Ishikawa (cell line): Measurements from ENCODE around the gene CDC25A.

Experiments used
- CEBPB ChIP-seq: IDR thresholded peaks from 2 replicates; pipeline ENCODE4 v1.6.1; 2012
- CREB1 ChIP-seq: IDR thresholded peaks from 2 replicates; pipeline ENCODE4 v1.6.1; 2012; ENCODE audit warnings: low read depth
- EGR1 ChIP-seq: IDR thresholded peaks from 2 replicates; pipeline ENCODE4 v1.6.1; 2012
- EP300 ChIP-seq: IDR thresholded peaks from 2 replicates; pipeline ENCODE4 v1.6.1; 2012; ENCODE audit warnings: borderline replicate concordance
- RAD21 ChIP-seq: IDR thresholded peaks from 2 replicates; pipeline ENCODE4 v1.6.1; 2012; ENCODE audit warnings: low read depth
- TAF1 ChIP-seq: IDR thresholded peaks from 2 replicates; pipeline ENCODE4 v1.6.1; 2012; ENCODE audit warnings: low read depth, mild to moderate bottlenecking
- TCF12 ChIP-seq: IDR thresholded peaks from 2 replicates; pipeline ENCODE4 v1.6.1; 2012; ENCODE audit warnings: low read depth
- YY1 ChIP-seq: IDR thresholded peaks from 2 replicates; pipeline ENCODE4 v1.6.1; 2012; ENCODE audit warnings: low read depth
- TF ChIP-seq, protein P1 (sequence below): IDR thresholded peaks from 2 replicates; pipeline ENCODE4 v1.6.1; 2012
- TF ChIP-seq, protein P2 (sequence below): IDR thresholded peaks from 2 replicates; pipeline ENCODE4 v1.6.1; 2012; ENCODE audit warnings: low read depth, mild to moderate bottlenecking
- TF ChIP-seq, protein P3 (sequence below): IDR thresholded peaks from 2 replicates; pipeline ENCODE4 v1.6.1; 2012

DNA sequence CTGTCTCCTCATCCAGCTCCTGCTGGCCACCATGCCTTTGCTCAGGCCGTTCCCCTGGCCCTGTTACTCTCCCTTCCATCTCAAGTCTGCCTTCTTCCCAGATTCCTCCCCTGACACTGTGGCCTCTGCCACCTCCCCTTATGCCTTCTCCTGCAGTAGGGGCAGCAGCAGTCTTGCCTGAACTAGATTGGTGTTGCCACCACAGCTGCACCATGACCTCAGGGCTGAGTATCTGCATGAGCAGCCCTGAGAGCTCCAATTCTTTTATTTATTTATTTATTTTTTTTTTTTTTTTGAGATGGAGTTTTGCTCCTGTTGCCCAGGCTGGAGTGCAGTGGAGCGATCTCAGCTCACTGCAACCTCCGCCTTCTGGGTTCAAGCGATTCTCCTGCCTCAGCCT lies 21.2 kb upstream of the CDC25A start:
- no peak for TF ChIP-seq YY1
- TF ChIP-seq, protein P1, sequence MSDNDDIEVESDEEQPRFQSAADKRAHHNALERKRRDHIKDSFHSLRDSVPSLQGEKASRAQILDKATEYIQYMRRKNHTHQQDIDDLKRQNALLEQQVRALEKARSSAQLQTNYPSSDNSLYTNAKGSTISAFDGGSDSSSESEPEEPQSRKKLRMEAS, result no peak
- TF ChIP-seq EP300, result no peak
- no peak for TF ChIP-seq CREB1
- no peak for TF ChIP-seq TAF1
- TF ChIP-seq CEBPB, result no peak
- TF ChIP-seq TCF12, result no peak
- TF ChIP-seq, protein P2, sequence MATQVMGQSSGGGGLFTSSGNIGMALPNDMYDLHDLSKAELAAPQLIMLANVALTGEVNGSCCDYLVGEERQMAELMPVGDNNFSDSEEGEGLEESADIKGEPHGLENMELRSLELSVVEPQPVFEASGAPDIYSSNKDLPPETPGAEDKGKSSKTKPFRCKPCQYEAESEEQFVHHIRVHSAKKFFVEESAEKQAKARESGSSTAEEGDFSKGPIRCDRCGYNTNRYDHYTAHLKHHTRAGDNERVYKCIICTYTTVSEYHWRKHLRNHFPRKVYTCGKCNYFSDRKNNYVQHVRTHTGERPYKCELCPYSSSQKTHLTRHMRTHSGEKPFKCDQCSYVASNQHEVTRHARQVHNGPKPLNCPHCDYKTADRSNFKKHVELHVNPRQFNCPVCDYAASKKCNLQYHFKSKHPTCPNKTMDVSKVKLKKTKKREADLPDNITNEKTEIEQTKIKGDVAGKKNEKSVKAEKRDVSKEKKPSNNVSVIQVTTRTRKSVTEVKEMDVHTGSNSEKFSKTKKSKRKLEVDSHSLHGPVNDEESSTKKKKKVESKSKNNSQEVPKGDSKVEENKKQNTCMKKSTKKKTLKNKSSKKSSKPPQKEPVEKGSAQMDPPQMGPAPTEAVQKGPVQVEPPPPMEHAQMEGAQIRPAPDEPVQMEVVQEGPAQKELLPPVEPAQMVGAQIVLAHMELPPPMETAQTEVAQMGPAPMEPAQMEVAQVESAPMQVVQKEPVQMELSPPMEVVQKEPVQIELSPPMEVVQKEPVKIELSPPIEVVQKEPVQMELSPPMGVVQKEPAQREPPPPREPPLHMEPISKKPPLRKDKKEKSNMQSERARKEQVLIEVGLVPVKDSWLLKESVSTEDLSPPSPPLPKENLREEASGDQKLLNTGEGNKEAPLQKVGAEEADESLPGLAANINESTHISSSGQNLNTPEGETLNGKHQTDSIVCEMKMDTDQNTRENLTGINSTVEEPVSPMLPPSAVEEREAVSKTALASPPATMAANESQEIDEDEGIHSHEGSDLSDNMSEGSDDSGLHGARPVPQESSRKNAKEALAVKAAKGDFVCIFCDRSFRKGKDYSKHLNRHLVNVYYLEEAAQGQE, result no peak
- TF ChIP-seq, protein P3, sequence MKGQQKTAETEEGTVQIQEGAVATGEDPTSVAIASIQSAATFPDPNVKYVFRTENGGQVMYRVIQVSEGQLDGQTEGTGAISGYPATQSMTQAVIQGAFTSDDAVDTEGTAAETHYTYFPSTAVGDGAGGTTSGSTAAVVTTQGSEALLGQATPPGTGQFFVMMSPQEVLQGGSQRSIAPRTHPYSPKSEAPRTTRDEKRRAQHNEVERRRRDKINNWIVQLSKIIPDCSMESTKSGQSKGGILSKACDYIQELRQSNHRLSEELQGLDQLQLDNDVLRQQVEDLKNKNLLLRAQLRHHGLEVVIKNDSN, result no peak
- no peak for TF ChIP-seq RAD21
- TF ChIP-seq EGR1, result no peak
